ENCODE results near the gene LRFN4.

- TF ChIP-seq CTCF (IDR thresholded peaks at IDR 0.05) (no peak), POLR2A (IDR thresholded peaks at IDR 0.05) (no peak)
Measured at GRCh38 chr11:66860449-66860831, 3.6 kb downstream of the LRFN4 start.

All from uterus (tissue), 2 donors.